DND-41 (cell line): ENCODE results near the gene AREG.

ENCODE experiments used
- CTCF ChIP-seq: IDR thresholded peaks from 2 replicates; pipeline ENCODE4 v1.5.1; 2012; ENCODE audit warnings: borderline replicate concordance, low read length, moderate library complexity, mild to moderate bottlenecking; ENCODE audit not compliant: poor library complexity, severe bottlenecking; ENCODE audit errors: extremely low read depth
- EZH2 ChIP-seq: IDR thresholded peaks from 3 replicates; pipeline ENCODE4 v1.6.1; 2012; ENCODE audit warnings: borderline replicate concordance, low read depth, mild to moderate bottlenecking, moderate library complexity, low read length, inconsistent platforms; ENCODE audit not compliant: severe bottlenecking

DNA sequence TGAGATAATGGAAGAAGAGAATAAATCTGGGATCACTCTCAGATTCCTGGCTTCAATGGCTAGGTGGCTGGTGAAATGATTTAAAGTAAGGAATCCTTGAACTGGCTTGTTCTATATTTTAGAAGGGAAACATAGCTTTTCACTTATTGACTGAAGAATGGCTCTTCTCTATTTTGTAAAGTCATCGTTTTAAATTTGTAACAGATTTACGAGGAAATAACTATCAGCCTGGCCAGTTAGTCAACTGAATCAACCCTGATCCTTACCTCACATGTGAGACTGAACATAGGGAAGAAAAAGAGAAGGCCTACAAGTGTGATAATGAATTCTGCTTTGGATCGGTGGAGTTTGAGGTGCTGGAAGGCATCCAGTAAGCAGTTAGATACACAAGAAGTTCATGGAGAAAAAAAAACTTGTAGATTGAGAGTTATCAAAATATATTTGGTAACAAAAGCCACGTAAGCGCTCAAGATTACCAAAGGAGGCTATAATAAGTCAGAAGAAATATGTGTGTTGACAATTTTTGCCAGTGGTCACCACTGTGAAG lies 12.0 kb downstream of the AREG start:
- TF ChIP-seq CTCF, result no peak
- no peak for TF ChIP-seq EZH2
